Right renal pelvis (tissue), 4 donors: ENCODE data around the gene PRKAG2. TPM values are rescaled to one million over a fixed set of nuclear protein-coding genes. Genes with fewer than 3 reads are reported as not detected.
"Not testable (repeated sequence)": the region's sequence is repeated elsewhere in the genome, so short reads cannot be mapped to it uniquely, and the experiment has no call there.

ENCODE experiments used
- DNase-seq, 4 donors: peaks; one replicate each; pipeline ENCODE4 v3.0.0-alpha.2; 2013; ENCODE audit warnings: low read depth in 4 of 4, low spot score in 3 of 4, missing footprints in 1 of 4
- polyA plus RNA-seq, 4 donors: library from polyadenylated mRNA; unstranded; fragments of 120-200 nt; gene quantifications; one replicate each; pipeline ENCODE4 v1.2.1, GENCODE V29; 2013; ENCODE audit not compliant: insufficient read length in 4 of 4

Gene PRKAG2
- polyA plus RNA-seq, 4 donors = 27.5 to 33.8 (median 30.2) TPM

DNA sequence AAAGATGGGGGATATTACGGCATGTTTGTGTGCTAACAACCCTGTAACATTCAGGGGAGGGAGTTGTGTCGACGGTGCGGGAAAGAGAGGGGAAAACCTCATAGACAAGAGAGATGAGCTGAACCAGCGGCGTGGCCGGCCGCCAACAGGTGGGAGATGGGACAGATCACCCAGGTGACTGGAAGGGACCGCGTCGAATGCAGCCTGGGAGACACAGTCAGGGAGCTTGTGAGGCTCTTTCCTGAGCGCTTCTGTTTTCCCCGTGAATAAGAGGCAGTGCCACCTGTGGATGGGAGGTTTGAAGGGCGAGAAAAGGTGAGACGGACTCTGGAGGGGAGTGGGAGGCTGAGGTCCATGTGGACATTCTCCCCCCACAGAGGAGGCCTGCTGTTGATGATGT is 9.9 kb upstream of the PRKAG2 start:
- no peak for DNase-seq

DNA sequence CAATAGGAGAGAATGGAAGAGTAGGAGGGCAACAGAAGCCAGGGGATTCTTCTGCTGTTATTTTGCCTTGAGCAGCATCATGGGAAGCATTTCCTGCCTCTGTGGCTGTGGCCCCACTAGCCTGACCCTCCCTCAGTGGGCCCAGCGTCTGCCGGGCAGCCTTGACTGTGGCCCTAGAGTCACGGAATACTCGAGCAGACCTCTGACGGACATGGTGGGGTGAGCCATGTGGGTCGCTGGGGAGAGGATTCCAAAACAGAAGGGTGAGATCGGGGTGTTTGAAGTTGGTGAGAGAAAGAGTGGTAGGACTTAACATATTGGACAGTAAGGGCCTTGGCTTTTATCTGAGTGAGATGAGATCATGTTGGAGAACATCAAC is 8.3 kb upstream of the PRKAG2 start:
- DNase-seq = no peak

DNA sequence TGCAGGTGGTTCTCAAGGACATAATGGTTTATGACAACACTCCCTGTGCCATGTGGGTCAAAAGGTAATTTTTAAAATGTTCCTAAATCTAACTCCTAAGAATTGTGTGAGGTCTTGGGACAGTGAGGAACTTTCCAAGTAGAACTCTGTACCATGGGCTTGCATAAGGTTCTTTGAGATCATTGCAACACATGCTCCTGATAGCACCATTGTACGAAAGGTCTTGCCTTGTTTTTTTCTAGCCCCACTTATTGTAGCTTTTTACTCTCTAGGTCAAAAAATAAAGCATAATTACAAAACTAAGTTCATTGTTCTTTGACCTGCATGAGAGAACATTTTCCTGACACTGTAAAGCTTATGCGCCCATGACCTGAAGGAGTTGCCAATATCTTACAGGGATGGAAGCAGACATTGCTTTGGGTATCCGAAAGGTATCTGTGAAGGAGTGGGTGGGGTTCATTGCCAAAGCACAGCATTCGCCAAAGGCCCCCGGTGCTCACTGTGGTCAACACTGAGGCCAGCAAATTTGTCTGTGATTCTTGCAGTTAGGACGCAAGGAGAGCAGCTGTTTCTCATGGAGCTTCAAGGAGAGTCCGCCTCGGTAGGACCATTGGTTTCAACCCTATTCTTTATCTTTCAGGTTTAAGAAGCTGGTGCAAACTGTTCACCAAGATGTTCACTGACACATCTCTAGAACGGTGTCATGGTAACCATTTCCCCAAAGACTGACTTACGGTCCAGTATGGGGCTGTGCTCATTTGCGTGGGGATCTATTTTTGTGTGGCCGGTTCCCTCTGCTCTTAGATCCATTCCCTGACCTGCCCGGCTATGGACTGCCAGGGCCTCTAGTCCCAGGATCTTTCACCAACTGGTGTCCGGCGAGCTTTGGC is 7.6 kb upstream of the PRKAG2 start:
- DNase-seq = no peak

DNA sequence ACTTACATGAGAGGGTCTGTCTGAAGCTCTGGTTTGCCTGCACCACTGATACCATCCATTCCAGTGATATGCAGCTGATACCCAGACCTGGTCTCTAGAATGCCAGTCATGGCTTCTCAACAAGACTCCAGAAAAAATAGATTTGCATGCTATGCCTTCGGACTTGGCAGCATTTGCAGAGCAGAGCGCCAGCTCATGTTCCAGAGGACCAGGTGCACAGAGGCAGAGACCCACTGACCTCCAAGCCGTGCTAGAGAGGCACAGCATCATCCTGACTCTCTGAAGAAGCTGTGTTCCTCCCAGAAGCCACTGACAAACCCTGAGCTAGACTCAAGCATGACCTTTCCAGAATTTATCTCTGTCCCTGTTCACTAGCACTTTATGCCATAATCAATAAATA is 6.9 kb upstream of the PRKAG2 start:
- no peak for DNase-seq

DNA sequence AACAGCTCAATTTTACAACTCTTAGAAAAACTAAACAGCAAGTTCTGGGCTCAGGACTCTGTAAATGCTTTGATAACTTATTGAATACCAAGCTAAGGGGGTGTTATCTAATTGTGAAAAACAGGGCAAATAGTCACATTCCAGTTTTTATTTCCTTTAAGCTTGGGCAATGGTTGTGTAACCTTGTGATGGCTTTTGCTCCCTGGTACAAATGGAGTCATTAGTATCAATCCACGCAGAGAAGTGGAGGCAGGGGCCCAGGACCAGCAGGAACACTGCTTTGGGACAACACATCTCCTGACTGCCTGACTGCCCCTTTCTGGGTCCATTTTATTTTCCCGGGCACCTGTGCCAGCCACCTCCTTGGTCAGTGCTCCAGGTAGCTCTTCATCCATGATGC is 5.8 kb upstream of the PRKAG2 start:
- DNase-seq = no peak

DNA sequence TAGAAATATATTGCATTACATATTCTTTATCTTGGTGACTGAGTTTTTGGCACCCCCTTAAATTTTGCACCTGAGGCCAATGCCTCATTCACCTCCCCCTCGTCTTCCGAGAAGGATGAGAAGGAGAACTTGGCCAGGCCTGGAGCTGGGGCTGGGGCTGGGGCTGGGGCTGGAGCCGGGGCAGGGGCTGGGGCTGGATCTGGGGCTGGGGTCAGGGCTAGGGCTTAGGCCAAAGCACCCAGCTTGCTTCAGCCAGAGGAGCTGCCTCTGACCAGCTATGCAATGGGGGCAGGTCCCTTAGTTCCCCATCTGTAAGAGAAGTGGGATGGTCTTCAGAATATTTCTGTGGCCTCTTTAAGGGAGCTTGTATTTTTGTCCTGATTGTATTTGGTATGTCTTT is 3.8 kb upstream of the PRKAG2 start:
- DNase-seq = no peak

DNA sequence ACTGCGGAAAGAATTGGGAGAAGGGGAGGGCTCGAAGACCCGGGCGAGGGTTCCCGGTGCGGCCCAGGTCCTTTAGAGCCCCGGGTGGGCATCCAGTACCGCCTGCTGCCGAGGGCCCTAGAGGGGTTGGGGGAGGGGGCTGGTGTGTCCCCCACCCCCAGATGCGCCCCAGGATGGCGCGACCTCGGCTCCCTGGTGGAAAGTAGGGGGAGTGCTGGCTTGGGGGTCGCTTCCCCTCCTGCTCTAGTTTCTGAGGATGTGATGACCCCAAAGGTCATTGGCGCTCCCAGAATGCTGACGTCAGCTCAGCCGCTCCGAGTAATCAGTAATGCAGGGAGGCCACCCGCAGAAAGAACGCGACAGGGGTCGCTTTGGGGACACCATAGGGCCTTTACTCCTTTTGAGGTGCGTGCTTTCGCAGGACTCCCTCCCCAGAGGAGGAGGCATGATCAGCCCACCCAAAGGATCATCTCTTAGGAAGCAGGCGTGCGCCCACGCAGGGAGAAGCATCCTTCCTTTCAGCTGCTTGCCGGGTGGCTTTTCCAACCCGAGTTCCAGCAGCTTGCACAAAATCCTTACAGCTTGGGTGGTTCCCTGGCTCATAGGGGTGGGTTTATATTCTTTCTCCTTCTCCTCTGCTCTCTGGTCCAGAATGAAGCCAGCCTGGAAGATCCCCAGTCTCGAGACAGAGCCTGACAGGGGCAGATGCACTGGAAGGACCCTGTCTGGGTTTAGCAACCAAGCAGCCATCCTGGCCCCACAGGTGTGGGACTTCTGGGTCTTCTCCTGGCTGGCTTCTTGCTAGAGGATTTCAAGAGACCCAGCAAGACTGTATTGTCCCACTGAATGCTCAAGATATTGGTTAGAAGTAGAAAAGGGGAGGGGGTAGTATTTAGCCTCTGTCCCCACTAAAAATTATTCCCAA is 1.3 kb upstream of the PRKAG2 start:
- DNase-seq = no peak

DNA sequence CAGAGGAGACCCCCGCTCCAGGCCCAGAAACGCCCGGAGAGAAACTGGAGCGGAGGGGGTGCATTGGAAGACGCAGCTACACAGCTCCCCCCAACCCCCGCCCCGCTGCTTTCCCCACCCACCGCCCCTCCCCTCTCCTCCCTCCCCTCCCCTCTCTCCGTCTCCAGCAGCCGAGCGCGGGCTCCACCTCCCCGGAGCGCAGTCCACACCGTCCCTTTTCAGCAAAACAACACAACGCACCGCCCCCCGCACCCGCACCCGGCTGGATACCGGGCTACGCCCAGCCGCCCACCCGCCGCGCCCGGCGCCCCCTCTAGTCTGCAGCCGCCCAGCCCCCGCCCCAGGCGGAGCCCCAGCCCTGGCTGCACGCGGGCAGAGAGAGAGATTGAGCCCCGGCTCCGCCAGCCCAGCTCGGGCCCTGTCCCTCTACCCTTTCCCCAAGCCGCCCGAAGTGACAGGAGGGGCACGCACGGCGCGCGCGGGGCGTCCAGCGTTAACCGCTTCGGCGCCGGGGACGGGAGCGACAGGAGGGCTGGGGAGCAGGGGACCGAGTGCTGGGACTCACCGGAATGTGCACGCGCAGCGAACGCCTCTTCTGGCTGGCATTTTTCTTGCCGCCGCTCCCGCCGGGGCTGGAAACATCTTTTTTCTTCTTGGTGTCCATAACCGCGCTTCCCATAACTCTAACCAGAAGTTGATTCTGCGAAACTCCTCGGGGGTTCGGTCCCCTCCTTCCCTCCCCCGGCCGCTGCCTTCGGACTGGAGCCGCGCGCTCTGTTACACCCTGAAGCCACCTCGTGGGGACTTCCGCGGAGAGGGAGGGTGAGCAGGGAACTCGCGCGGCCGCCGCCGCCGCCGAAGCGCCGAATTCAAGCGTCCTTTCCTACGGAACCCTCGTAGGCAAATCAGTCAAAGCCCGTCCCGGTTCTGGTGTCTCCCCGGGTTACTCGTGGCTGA is 695 bp downstream of the PRKAG2 start:
- peak in 1 of 4 donors; percentile 54 for DNase-seq

DNA sequence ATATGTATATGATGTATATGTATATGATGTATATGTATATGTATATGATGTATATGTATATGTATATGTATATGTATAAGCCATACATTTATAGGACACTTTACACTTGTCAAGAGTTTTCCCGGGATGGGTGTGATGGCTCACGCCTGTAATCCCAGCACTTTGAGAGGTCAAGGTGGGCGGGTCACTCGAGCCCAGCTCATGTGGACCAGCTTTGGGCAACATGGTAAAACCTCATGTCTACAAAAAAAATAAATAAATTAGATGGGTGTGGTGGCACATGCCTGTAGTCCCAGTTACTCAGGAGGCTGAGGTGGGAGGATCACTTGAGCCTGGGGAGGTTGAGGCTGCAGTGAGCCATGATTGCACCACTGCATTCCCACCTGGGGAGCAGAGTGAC is 2.4 kb downstream of the PRKAG2 start:
- DNase-seq = not testable (repeated sequence)

DNA sequence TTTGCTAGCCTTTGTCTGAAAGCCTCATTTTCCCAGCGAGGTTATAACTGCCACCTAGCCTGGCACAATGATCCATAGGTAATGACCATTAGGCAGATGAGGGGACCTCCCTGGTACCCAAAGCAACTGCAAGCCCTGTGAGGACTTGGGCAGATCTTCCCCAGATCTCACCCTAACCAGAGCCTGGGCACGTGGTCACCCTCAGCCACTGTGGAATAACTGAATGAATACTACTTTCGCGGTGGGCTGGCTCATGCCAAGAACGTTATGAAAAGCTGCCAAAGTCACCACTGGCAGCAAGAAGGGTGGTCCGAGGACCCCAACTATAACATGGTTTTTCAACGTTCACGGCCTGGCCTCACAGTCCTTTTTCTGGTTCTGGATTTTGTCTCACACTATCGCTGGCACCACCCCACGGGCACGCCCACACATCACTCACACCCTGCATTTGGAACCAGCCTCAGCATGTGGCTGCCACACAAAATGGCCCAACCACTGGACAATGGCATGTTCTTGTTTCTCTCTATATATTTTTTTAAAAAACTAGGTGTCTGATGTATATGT is 3.4 kb downstream of the PRKAG2 start:
- DNase-seq = no peak

DNA sequence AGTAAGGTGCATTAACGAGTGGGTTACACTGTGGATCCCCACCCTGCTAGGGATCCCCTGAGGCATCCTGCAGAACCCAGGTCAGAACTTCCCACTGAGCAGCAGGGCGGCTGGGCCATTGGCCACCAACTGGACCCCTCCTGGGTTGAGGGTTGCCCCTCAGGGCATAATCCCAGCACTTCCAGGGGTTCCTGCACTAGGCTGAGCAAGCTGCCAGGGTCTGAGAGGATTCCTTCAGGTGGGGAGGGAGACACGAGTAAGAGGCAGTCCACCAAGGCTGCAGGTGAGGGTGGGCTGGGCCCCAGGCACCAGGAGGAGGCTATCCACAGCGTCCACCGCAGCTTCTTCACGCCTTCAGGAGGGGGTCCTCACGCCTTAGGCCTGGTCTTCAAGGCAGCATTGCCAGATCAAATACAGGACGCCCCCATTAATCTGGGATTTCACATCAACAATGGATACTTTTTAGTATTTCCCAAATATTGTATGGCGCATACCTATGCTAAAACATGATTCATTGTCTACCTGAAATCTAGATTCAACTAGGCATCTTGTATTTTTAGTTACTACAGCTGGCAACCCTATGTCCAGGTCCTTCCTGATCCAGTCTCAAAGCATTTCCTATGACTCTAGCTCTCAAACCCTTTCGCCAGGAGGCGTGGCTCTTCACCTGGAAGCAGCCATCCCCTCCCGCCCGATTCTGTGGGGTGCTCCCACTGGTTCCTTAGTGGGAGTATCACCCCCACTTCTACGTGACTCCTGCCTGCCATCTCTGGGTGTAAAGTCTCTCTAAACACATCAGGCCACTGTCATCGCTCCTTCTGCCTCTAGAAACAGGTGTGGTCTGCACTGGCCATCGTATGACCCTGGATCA is 4.1 kb downstream of the PRKAG2 start:
- no peak for DNase-seq

DNA sequence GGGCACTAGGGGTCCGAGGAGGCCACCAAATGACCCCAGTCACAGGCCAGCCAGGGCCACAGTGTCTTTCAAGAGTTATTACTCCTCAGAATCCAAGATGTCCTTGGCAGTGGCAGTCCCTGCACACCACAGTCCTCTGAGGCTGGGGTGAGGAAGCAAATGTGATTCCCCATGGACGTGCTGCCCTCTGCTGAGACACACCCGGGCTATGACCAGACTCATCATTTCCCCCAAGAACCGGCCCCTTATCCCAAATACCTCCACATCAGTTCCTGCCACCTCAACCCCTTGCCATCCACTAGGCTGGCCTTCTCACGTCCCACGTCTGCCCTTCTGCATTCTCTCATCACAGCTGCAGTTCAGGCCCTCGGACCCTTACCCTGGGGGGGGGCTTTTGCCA is 5.0 kb downstream of the PRKAG2 start:
- no peak for DNase-seq

DNA sequence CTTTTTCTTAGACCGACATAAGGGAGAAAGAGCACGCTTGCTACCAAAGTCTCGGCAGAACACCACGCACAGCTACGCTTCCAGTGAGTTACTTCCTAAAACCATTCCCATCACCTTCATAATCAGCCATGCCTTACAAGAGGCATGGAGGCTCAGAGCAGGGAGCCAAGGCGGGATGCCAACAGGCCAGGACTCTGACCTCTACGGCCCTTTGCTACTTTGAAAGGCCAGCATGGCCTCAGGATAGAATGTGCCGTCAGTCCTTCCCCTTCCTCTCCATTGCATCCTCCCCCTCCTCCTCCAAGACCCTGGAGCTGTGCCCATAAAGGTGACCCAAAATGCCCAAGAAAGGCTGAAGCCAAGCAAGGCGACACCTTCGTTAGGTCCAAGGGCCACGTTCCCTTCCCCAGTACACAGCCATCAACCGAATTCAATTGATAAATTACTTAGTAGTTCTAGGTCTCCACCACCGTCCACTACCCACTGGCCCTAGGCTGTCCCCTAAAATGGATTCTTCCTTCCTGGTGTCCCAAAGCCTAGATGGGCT is 5.7 kb downstream of the PRKAG2 start:
- DNase-seq = no peak

DNA sequence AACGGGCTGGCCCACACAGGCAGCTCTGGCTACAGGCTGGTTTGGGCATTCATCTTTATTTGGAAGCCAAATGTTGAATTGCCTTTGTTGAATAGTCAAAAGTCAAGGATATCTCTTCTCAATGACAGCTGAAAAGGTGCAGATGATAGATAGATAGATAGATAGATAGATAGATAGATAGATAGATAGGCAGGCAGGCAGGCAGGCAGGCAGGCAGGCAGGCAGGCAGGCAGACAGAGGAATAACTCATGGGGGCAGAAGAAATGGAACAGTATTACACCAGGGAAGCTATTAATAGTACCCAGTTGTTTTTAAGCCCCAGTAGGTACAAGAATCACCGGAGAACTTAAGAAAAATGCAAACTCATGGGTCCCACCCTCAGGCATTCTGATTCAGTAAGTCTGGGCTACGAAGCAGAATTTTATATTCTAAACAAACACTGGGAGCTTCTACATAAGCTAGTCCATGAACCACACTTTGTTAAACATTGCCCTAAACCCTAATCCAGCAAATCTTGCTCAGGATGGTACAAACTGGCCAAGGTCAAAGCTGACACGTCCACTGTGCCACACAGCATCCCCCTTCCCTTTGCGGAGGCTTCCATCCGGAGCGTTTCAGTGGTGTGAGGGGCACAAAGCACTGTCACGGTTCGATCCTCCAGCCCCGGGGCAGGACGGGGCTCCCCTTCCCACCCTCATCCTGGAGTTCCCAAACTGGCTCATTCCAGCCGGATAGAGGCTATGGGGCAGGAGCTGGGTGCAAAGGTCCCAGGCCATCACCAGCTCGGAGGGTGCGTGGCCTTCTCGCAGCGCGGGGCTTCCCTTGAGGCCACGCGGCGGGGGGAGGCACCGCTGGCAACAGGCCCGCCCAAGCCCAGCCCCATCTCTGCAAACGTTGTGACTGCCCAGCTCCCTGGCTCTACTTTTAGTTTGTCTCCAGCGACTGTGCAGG is 6.7 kb downstream of the PRKAG2 start:
- DNase-seq = no peak

DNA sequence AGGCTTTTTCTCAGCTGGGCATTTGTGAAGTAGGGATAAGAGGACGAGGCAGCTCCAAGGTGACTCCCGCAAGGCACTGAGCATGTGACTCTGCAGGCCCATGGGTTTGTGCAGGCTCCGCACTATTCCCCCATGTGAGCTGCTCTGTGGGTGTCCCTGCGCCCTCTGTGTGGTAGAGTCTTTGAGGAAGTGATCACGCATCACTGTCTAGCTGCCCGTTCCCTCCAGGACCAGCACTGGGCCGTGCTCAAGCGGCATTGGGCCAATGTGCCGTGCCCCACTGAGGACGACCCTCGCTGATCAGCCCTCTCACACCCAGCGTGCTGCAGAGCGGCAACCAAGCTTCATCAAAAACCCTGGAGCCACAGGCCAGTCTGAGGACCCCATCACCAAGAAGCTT is 7.5 kb downstream of the PRKAG2 start:
- no peak for DNase-seq

DNA sequence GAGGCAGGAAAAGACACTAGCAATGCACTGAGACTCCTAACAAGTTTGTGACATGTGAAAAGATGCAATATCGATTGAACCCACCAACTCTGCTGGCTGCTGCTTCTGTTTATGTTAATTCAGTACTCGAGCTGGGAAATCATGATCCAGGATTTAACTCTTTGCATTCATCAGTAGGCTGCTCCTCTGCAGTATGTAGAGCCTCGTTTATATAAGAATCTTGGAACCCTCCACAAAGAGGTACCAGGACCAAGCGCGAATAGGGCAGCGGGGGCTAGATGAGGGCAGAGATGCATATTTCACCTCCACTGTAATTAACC is 7.8 kb downstream of the PRKAG2 start:
- no peak for DNase-seq

DNA sequence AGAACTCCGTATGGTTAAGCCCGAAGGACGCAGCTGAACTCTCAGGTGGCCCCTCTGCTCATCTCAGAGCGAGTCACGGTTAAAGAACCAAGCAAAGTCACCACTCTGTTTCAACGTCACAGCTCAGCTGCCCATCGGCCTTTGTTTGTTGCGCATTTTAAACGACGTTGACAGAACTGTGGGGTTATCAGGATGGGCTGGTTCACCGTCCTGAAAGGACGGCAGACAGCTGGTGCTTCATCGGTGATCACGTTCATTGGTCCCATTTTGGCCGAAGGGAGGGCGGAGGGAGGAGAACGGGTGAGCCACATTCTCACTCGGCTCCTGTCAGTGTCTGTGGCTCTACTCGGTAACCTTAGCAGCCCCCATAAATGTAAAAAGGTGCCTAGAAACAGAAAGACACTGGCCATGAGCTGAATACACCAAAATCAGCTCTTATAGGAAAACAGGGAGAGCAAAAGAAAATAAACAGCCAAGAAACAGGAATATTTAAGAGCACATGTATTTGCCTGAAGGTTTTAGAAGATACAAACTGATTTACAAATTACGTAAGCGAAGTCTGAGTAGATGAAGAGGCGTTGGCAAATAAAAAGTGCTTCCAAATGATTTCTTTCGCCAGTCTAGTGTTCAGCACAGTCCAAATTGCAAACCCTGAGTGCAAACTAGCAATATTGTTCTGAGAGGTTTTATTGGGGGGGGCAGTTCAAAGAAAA is 8.4 kb downstream of the PRKAG2 start:
- DNase-seq = no peak
